ENCODE data around the gene CELSR2. TPM values are rescaled to one million over a fixed set of nuclear protein-coding genes. Genes with fewer than 3 reads are reported as not detected.

Gene CELSR2
- total RNA-seq, 4 donors from 2014 or later, result 0.26 to 9.6 (median 5.4) TPM

- H3K27me3 ChIP-seq, result no peaks in the 10 kb centered on the region
- H3K4me1 ChIP-seq, result peaks cover 0 to 18% of the 10 kb centered on the region in 2 donors
- DNase-seq, result no peak
- no peaks in the 10 kb centered on the region for H3K36me3 ChIP-seq
- H3K4me3 ChIP-seq, result no peak overlapping the region
- intact Hi-C loops (cut with DNase I; ENCODE audit: low total_unique reads), result no loop called here
- H3K27ac ChIP-seq, result no peak overlapping the region
- no peak for TF ChIP-seq CTCF (IDR thresholded peaks at IDR 0.05)
- TF ChIP-seq POLR2A (IDR thresholded peaks at IDR 0.05), result no peak
- no peaks in the 10 kb centered on the region for H3K9me3 ChIP-seq
These were observed 10.3 kb upstream of the CELSR2 start for GRCh38 chr1:109239047-109239408.

- Histone ChIP-seq H3K36me3 (no peaks in the 10 kb centered on the region), H3K4me1 (peaks cover 0 to 18% of the 10 kb centered on the region in 2 donors), H3K9me3 (no peaks in the 10 kb centered on the region), H3K27me3 (no peaks in the 10 kb centered on the region), H3K4me3 (no peak overlapping the region), H3K27ac (peak overlapping the region; percentile 48 to 76)
- TF ChIP-seq POLR2A (IDR thresholded peaks at IDR 0.05) (no peak), CTCF (IDR thresholded peaks at IDR 0.05) (peak in 2 of 4 experiments; percentile 38)
- intact Hi-C loops (cut with DNase I; ENCODE audit: low total_unique reads), result no loop called here
- DNase-seq, result no peak
These were observed 9.8 kb upstream of the CELSR2 start for GRCh38 chr1:109239409-109240068.

- DNase-seq, result peak; percentile 74 to 82
- Histone ChIP-seq H3K4me3 (no peak overlapping the region), H3K4me1 (peaks cover 0 to 18% of the 10 kb centered on the region in 2 donors), H3K27me3 (no peaks in the 10 kb centered on the region), H3K9me3 (no peaks in the 10 kb centered on the region), H3K36me3 (no peaks in the 10 kb centered on the region), H3K27ac (peak overlapping the region; percentile 48 to 76)
- intact Hi-C loops (cut with DNase I; ENCODE audit: low total_unique reads), result no loop called here
- TF ChIP-seq CTCF (IDR thresholded peaks at IDR 0.05) (no peak), POLR2A (IDR thresholded peaks at IDR 0.05) (no peak)
These were observed 8.9 kb upstream of the CELSR2 start for GRCh38 chr1:109240158-109241152.

GRCh38 chr1:109241344-109241743 is 8.0 kb upstream of the CELSR2 start:
- intact Hi-C loops (cut with DNase I; ENCODE audit: low total_unique reads), result no loop called here
- no peak for DNase-seq
- H3K4me3 ChIP-seq, result no peak overlapping the region
- no peak for TF ChIP-seq CTCF (IDR thresholded peaks at IDR 0.05)
- no peak for TF ChIP-seq POLR2A (IDR thresholded peaks at IDR 0.05)
- no peaks in the 10 kb centered on the region for H3K36me3 ChIP-seq
- no peaks in the 10 kb centered on the region for H3K27me3 ChIP-seq
- peak overlapping the region in 1 of 2 donors; percentile 76 for H3K27ac ChIP-seq
- no peaks in the 10 kb centered on the region for H3K9me3 ChIP-seq
- peaks cover 0 to 18% of the 10 kb centered on the region in 2 donors for H3K4me1 ChIP-seq

Measured in uterus (tissue), 4 donors.